NCI-H2107 treated with DMSO at 0.1 percent for 48 hours (cell line): ENCODE results near the gene AGBL4.
"Not testable (repeated sequence)": the region's sequence is repeated elsewhere in the genome, so short reads cannot be mapped to it uniquely, and the experiment has no call there.

Source experiments
- DNase-seq: peaks from one replicate; lab custom pipeline; 2025; ENCODE audit not compliant: unreplicated experiment; lab: John Stamatoyannopoulos, UW

Gene AGBL4

GRCh38 chr1:48523558-48523957 lies 1500.2 kb downstream of the AGBL4 start:
- no peak for DNase-seq

- DNase-seq, result not testable (repeated sequence)
Observed at GRCh38 chr1:48519896-48520295, 1503.9 kb downstream of the AGBL4 start.

GRCh38 chr1:48506870-48507269 lies 1516.9 kb downstream of the AGBL4 start:
- no peak for DNase-seq

- DNase-seq, result no peak
Observed at GRCh38 chr1:48500541-48501450, 1523.0 kb downstream of the AGBL4 start.

GRCh38 chr1:48499211-48499735 lies 1524.5 kb downstream of the AGBL4 start:
- no peak for DNase-seq

GRCh38 chr1:48498096-48498791 lies 1525.5 kb downstream of the AGBL4 start:
- DNase-seq, result peak; percentile 83

GRCh38 chr1:48495911-48496310 lies 1527.8 kb downstream of the AGBL4 start:
- DNase-seq, result no peak

- no peak for DNase-seq
Observed at GRCh38 chr1:48495166-48495565, 1528.6 kb downstream of the AGBL4 start.

GRCh38 chr1:48493970-48494769 lies 1529.6 kb downstream of the AGBL4 start:
- DNase-seq, result no peak

- DNase-seq, result no peak
Observed at GRCh38 chr1:48493041-48493440, 1530.7 kb downstream of the AGBL4 start.

GRCh38 chr1:48492392-48492791 lies 1531.4 kb downstream of the AGBL4 start:
- peak; percentile 58 for DNase-seq

- no peak for DNase-seq
Observed at GRCh38 chr1:48488721-48489120, 1535.0 kb downstream of the AGBL4 start.
